HG02870 (cell line): Measurements from ENCODE around the gene ARSG.
"Not testable (repeated sequence)": the region's sequence is repeated elsewhere in the genome, so short reads cannot be mapped to it uniquely, and the experiment has no call there.

Experiments
- ATAC-seq: cut with Tn5 transposase; IDR thresholded peaks from one replicate; pipeline ENCODE4 v1.9.1; 2021; ENCODE audit warnings: mild to moderate bottlenecking, moderate library complexity; ENCODE audit not compliant: unreplicated experiment

ARSG gene

GRCh38 chr17:68365469-68365868 is 74.2 kb downstream of the ARSG start:
- ATAC-seq = no peak

- no peak for ATAC-seq
Observed at GRCh38 chr17:68368387-68368786, 77.1 kb downstream of the ARSG start.

- no peak for ATAC-seq
Observed at GRCh38 chr17:68375566-68375965, 84.3 kb downstream of the ARSG start.

GRCh38 chr17:68376178-68376577 is 84.9 kb downstream of the ARSG start:
- not testable (repeated sequence) for ATAC-seq

GRCh38 chr17:68377771-68378267 is 86.5 kb downstream of the ARSG start:
- no peak for ATAC-seq

GRCh38 chr17:68378268-68379176 is 87.2 kb downstream of the ARSG start:
- ATAC-seq = no peak

- no peak for ATAC-seq
Observed at GRCh38 chr17:68379177-68379510, 87.8 kb downstream of the ARSG start.

GRCh38 chr17:68379692-68380677 is 88.7 kb downstream of the ARSG start:
- no peak for ATAC-seq

- ATAC-seq = no peak
Observed at GRCh38 chr17:68381076-68381900, 90.0 kb downstream of the ARSG start.

GRCh38 chr17:68382582-68383085 is 91.3 kb downstream of the ARSG start:
- no peak for ATAC-seq

GRCh38 chr17:68383120-68383442 is 91.8 kb downstream of the ARSG start:
- no peak for ATAC-seq

- ATAC-seq = no peak
Observed at GRCh38 chr17:68383443-68384321, 92.4 kb downstream of the ARSG start.

- ATAC-seq = no peak
Observed at GRCh38 chr17:68384471-68384870, 93.2 kb downstream of the ARSG start.

- no peak for ATAC-seq
Observed at GRCh38 chr17:68384941-68385340, 93.6 kb downstream of the ARSG start.

- ATAC-seq = no peak
Observed at GRCh38 chr17:68385490-68386215, 94.4 kb downstream of the ARSG start.

- no peak for ATAC-seq
Observed at GRCh38 chr17:68387435-68388218, 96.3 kb downstream of the ARSG start.

GRCh38 chr17:68389041-68389440 is 97.7 kb downstream of the ARSG start:
- no peak for ATAC-seq

GRCh38 chr17:68390888-68391545 is 99.7 kb downstream of the ARSG start:
- no peak for ATAC-seq
